ENCODE data around the gene DNAJC5.
A peak's percentile ranks its signal among the peaks of the same experiment; 100 is the strongest.
"Not testable (repeated sequence)": the region's sequence is repeated elsewhere in the genome, so short reads cannot be mapped to it uniquely, and the experiment has no call there.

The DNAJC5 gene

GRCh38 chr20:63969838-63970713, 75.2 kb downstream of the DNAJC5 start, which contains the start of gene ZNF512B:
Gene ZNF512B (minus strand): TSS chr20:63969930. CDS start chr20:63967950, 1,980 bp downstream.
- no peak for DNase-seq (ENCODE audit: low read depth)

DNA sequence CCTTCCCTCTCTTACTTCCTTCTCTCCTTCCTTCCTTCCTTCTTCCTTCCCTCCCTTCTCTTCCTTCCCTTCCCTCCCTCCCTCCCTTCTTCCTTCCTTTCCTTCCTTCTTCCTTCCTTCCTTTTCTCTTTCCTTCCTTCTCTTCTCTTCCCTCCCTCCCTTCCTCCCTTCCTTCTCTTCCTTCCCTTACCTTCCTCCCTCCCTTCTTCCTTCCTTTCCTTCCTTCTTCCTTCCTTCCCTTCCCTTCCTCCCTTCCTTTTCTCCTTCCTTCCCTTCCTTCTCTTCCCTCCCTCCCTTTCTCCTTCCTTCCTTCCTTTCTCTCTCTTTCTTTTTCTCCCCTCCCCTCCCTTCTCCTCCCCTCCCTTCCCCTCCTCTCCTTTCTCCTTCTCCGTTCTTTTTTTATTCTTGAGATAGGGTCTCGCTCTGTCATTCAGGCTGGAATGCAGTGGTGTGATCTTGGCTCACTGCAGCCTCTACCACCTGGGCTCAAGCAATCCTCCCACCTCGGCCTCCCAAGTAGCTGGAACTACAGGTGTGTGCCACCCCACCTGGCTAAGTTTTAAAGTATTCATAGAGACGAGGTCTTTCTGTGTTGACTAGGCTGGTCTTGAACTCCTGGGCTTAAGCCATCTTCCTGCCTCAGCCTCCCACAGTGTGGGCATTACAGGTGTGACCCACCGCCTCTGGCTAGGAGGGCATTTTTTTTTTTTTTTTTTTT, 75.9 kb downstream of the DNAJC5 start:
- DNase-seq (ENCODE audit: low read depth) = no peak

DNA sequence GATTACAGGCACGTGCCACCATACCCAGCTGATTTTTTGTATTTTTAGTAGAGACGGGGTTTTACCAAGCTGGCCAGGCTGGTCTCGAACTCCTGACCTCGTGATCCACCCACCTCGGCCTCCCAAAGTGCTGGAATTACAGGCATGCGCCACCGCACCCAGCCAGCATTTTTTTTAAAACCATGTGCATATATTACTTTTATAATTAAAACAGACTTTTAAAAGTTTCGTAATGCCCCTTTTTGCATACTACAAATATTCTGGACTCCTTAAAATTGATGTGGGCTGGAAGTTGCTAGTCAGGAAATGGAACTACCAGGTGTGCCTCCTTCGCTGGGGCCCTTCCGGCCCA, 77.0 kb downstream of the DNAJC5 start:
- not testable (repeated sequence) for DNase-seq (ENCODE audit: low read depth)

DNA sequence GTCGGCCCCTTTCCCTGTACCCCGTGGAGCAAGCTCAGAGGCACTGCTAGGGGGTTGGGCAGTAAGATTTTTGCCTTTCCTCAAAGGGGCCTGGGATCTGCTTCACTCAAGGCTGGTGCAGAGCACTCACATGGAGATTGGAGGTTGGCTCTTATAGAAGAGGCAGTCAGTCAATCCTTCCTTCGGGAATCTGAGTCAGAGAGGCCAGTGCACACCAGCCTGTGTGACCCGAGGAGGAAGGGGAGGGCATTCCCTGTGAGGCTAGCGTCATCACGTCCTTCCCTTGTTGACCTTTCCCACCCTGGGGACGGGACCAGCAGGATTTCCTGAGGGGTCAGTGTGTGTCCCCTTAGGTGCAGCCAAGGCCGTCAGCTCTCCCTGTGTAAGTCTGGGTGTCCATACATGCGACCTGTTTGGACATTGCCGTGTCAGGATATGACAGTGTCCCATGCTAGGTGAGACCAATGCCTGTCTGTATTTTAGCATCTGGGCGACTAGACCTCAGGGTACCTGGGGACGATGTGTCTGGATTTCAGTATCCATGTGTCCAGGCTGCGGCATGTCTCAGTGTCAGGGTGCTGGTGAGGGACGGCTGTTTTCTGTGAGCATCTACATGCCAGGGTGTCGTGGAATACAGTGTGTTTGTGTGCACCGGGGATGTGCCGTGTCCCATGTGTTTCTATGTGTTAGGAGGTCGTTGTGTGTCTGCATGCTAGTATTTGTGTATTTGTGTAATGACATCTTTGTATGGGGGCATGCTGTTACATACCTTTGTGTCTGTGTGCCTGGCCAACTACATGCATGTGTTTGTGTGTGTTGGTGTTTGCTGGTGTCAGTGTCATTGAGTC, 77.6 kb downstream of the DNAJC5 start:
- no peak for DNase-seq (ENCODE audit: low read depth)

- DNase-seq (ENCODE audit: low read depth) = no peak
These were observed 78.2 kb downstream of the DNAJC5 start for GRCh38 chr20:63973160-63973479.

DNA sequence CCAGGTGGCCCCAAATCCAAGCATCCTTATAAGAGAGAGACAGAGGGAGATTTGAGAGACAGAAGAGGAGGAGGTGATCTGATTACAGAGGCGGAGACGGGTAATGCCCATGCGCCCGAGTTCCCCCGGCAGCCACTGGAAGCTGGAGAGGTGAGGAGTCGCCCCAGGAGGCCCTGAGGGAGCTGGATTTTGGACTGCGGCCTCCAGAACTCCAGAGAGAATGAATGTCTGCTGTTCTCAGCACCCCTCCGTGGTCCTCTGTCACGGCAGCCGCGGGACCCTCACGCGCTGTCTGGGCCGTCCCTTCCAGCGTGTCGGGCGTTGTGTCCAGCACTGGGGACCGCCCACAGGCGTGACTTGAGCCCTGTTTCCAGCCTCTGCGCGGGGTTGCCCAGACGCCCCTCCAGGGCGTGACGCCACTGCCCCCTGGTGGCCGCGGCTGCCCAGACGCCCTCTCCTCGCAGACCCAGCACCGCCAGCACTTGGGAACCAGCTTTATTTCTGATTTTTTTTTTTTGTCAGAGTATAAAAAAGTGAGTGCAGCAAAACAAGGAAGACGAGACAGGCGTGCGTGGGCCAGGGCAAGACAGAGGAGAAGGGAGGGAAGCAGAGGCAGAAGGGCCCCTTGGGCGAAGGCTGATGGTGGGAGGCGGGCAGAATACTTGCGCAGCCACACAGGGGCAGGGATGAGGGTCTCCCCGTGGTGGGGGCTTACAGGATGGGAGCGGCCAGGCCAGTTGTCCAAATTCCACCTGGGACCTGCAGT, 78.9 kb downstream of the DNAJC5 start:
- no peak for DNase-seq (ENCODE audit: low read depth)

GRCh38 chr20:63974402-63975200, 79.7 kb downstream of the DNAJC5 start:
- DNase-seq (ENCODE audit: low read depth) = no peak

- not testable (repeated sequence) for DNase-seq (ENCODE audit: low read depth)
These were observed 81.6 kb downstream of the DNAJC5 start for GRCh38 chr20:63976511-63976910.

GRCh38 chr20:63976980-63977738, 82.2 kb downstream of the DNAJC5 start:
- DNase-seq (ENCODE audit: low read depth) = no peak

DNA sequence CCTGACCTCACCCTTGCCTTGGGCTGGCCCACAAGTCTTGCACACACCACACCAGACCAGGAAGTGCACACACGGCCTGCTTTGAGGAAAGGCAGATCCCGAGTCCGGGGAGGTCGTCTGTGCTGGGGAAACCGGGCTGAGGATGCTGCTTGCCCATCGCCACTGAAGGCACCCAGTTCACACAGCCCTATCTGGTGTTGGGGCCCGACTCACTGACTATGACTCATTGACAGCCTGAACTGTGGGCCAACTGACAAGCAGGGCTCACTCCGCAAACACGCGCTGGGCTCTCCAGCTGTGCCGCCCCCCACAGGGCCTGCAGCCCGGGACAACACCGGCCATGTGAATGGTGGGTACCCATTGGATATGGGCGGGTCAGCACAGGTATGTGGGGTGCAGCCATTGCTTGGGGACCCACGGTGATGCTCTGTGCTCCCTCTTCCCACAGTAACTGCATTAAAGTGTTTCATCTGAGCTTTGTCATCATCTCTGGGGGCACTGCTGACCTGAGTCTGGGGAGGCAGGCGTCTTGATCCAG, 82.9 kb downstream of the DNAJC5 start:
- no peak for DNase-seq (ENCODE audit: low read depth)

GRCh38 chr20:63978319-63979228, 83.6 kb downstream of the DNAJC5 start:
- DNase-seq (ENCODE audit: low read depth) = no peak

GRCh38 chr20:63979229-63979556, 84.3 kb downstream of the DNAJC5 start:
- DNase-seq (ENCODE audit: low read depth) = no peak

GRCh38 chr20:63979557-63980316, 84.8 kb downstream of the DNAJC5 start, which contains the start of gene SAMD10:
Gene SAMD10 (minus strand): TSS chr20:63979642. CDS start chr20:63979467, 175 bp downstream.
- DNase-seq (ENCODE audit: low read depth) = no peak

DNA sequence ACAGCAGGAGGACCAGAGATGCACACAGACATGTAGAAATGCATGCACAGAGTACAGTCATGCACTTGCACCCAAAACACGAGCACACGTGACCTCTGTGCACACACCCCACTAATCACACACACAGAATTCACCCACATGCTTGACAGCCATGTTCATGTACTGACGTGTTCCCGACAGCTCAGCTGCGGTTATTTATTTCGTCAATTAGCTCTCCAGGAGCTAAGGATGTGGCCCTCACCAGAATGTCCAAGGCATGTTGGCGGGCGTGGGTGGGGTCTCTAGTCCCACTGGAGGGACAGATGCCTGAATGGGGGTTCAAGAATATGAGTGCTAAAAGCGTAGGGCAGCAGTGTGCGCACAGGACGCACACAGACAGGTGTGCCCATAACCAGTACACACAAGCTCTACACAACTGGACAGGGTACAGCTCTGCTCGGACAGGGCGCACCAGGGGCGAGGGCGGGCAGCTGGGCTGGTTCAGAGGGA, 85.4 kb downstream of the DNAJC5 start:
- no peak for DNase-seq (ENCODE audit: low read depth)

- DNase-seq (ENCODE audit: low read depth) = peak; percentile 67
These were observed 86.1 kb downstream of the DNAJC5 start, which contains the start of gene PRPF6 for GRCh38 chr20:63980806-63981728. Gene PRPF6 (plus strand): TSS chr20:63981132. CDS start chr20:63981246, 114 bp downstream.

DNA sequence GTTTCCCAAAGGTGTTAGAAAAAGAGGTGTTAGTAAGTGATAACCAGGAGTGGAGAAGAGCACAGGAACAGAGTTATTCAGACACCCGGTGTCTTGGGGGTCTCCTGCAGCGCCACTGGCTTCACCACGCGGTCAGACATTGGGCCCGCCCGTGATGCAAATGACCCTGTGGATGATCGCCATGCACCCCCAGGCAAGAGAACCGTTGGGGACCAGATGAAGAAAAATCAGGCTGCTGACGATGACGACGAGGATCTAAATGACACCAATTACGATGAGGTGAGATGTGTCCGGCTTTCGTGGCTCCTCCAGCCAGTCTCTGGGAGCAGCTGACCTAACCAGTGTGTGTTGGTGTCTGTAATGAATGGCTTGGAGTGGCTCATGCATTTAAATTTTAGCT, 88.0 kb downstream of the DNAJC5 start:
- DNase-seq (ENCODE audit: low read depth) = no peak
